ENCODE data around the gene COL9A2.
"Not testable (repeated sequence)": the region's sequence is repeated elsewhere in the genome, so short reads cannot be mapped to it uniquely, and the experiment has no call there.

COL9A2 gene

DNA sequence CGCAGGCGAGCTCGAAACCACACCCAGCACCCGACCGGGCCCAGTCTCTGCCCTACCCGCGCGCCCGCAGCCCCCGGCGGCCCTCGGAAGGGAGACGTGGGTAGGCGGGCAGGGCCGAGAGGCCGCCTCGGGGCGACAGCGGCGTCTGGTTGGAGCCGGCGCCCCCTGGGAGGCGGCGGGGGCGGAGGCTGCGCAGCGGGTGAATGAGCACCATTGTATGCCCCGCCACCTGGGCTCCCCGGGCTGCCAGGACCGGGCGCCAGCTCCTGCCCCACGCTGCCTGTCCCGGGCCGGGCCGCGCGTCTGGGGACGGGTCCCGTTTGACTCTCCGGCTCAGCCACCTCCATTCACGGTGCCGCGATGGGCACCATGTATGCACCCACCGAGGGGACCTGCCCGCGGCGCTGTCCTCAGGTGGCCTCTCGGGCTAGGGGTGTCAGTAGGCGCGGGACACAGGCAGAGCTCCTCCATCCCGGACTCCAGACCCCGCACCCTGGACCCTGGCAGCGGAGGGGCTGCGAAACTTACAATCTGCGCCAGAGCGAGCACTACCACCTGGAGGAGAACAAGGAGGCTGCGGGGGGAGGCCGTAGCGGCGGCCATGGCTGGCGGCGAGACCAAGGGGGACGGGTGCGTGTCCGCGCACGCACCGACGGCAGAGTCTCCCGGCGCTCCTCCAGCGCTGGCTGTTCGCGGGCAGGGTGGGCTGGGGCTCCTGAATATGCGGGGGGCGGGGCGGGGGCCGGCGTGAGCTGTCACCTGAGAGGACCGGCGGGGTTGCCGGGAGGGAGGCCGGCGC lies at the start of gene COL9A2:
TSS of gene COL9A2 (minus strand) at position 692 of the 799 bp plus-strand sequence. CDS start at position 603, 89 bp downstream.
- DNase-seq (ENCODE audit: low spot score) = no peak

GRCh38 chr1:40363721-40364120 lies 46.6 kb upstream of the COL9A2 start:
- no peak for DNase-seq (ENCODE audit: low spot score)

GRCh38 chr1:40362699-40363098 lies 45.6 kb upstream of the COL9A2 start:
- peak; percentile 46 for DNase-seq (ENCODE audit: low spot score)

DNA sequence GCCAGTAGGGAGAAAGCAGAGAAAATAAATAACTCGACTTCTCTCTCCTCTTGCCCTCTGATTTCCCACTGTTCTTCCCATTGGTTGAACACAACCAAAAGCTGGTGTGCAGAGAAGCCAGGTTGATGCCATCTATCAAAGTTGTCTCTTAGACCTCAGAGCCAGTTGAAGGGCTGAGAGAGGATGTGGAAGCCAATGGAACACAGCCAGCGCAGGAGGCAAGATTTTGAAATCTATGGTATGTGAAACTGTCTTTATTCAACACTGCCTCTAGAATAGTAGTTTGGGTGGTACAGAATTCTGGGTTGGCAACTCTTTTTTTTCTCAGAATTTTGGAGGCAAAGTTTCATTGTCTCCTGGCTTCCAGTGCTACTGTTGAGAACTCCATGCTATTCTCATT lies 45.1 kb upstream of the COL9A2 start:
- no peak for DNase-seq (ENCODE audit: low spot score)

- no peak for DNase-seq (ENCODE audit: low spot score)
Measured at GRCh38 chr1:40361637-40362036, 44.6 kb upstream of the COL9A2 start.

DNA sequence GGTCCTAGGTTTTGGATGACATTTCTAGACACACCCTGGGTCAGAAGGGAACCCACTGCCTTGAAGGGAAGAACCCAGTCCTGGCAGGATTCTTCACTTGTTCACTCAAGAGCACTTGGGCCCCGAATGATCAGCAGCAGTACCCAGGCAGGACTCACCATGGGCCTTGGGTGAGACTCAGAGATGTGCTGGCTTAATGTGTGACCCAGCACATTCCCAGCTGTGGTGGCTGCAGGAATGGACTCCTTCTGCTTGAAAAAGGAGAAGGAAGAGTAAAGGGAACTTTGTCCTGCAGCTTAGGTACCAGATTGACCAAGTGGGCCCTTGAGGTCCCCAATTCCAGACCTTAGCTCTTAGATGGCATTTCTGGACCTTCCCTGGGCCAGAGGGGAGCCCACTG lies 44.1 kb upstream of the COL9A2 start:
- no peak for DNase-seq (ENCODE audit: low spot score)

DNA sequence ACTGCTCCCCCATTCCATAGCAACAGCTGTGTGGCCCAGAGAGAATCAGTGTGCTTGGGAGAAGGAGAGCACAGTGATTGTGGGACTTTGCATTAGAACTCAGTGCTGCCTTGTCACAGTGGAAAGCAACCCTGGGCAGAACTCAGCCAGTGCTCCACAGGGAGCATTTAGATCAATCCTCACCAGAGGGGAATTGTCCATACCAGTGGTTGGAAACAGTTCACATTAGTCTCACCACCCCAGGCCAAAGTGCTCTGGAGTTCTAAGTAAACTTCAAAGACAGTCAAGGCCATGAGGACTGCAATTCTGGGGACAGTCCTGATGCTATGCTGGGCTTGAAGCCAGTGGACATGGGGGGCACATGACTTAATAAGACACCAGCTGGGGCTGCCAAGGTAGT lies 43.5 kb upstream of the COL9A2 start:
- no peak for DNase-seq (ENCODE audit: low spot score)

DNA sequence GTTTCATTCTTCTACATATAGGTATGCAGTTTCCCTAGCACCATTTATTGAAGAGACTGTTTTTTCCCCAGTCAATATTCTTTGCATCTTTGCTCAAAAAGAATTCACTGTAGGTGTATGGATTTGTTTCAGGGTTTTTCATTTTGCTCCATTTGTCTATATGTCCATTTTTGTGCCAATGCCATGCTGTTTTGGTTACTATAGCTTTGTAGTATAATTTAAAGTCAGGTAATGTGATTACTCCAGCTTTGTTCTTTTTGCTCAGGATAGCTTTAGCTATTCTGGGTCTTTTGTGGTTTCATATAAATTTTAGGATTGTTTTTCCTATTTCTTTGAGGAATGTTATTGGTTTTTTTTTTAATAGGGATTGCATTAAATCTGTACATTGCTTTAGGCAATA lies 40.5 kb upstream of the COL9A2 start:
- DNase-seq (ENCODE audit: low spot score) = no peak

GRCh38 chr1:40353082-40353481 lies 36.0 kb upstream of the COL9A2 start:
- DNase-seq (ENCODE audit: low spot score) = no peak

- no peak for DNase-seq (ENCODE audit: low spot score)
Measured at GRCh38 chr1:40352126-40352525, 35.0 kb upstream of the COL9A2 start.

GRCh38 chr1:40351124-40351523 lies 34.0 kb upstream of the COL9A2 start:
- no peak for DNase-seq (ENCODE audit: low spot score)

DNA sequence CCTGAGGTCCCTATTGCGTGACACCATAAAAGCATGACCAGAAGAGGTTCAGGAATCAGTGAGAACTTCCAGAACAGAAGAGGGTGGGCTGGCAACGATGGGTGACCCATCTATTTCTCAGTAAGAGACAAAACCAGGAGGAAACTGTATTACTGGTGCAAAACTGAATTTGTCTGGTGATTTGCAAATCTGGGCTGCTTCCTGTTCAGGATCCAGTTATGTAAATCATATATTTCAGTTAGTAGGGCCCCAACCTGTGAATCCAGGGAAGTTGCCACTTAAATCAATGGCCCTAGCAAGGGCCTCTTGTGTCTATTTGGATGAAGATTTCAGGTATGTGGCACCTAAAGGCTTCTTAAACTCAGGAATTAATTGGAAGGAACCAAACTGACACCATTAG lies 33.3 kb upstream of the COL9A2 start:
- no peak for DNase-seq (ENCODE audit: low spot score)

DNA sequence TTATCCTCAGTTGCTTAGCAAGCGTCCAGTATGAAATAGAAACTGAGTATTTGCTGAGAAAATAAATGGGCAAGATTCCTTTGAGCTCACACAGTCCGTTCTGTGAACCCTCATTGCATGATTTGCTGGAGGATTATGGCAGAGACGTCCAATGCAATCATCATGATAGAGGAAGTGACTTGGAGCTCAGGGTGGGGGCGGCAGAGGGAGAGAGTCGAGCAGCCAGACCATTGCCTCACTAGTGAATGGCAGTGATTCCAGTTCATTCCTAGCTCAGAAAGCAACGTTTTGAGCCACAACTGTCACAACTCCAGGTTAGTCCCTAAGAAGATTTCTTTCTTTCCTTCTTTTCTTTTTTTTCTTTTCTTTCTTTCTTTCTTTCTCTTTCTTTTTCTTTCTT lies 27.5 kb upstream of the COL9A2 start:
- DNase-seq (ENCODE audit: low spot score) = peak; percentile 46

DNA sequence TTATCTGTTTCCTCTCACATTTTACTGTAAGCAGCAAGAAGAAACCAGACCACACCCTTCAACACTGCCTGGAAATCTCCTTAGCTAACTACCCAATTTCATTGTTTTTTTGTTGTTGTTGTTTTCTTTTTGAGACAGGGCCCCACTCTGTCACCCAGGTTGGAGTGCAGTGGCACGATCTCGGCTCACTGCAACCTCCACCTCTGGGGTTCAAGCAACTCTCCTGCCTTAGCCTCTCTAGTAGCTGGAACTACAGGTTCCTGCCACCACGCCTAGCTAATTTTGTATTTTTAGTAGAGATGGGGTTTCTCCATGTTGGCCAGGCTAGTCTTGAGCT lies 25.3 kb upstream of the COL9A2 start:
- not testable (repeated sequence) for DNase-seq (ENCODE audit: low spot score)

GRCh38 chr1:40341491-40342380 lies 24.6 kb upstream of the COL9A2 start:
- no peak for DNase-seq (ENCODE audit: low spot score)

DNA sequence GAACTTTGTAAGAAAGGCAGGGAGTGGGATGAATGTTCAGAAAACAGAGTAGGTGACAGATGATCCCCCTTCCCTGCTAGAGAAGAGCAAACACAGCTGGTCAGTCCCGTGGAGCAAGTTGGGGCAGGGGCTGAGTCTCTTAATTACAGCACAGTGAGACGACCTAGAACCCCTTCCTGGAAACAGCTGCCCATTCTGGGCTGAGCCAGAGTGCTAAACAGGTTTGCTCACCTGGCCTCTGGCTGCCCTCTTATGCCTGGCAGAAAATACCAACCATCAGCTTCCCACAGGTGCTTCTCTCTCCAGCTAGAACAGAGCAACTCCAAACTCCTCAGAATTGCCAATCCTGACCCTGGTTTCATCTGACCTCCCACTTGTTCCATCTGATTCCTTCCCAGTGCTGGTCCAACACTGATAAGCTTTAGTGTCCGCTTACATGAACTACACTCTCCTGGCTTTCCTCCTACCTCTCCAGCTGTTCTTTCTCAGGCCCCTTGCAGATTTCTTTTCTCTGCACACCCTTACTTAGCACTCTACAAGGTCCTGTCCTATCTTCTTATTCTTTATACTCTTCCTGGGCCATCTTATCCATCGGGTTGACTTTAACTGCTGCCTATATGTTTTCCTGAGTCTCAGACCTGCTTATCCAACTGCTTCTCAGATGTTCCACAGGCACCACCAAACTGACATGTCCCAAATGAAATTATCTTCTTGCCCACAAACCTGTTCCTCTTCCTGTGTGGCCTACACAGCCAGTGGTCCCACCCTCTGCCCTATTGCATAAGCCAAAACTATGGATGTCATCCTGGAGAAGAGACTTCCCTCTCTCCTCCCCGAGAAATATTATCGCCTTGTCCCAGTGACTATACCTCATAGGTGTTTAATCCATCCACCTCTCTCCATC lies 22.6 kb upstream of the COL9A2 start:
- no peak for DNase-seq (ENCODE audit: low spot score)

- DNase-seq (ENCODE audit: low spot score) = peak; percentile 79
Measured at GRCh38 chr1:40338745-40339419, 21.8 kb upstream of the COL9A2 start.

GRCh38 chr1:40337443-40337842 lies 20.4 kb upstream of the COL9A2 start:
- DNase-seq (ENCODE audit: low spot score) = no peak

DNA sequence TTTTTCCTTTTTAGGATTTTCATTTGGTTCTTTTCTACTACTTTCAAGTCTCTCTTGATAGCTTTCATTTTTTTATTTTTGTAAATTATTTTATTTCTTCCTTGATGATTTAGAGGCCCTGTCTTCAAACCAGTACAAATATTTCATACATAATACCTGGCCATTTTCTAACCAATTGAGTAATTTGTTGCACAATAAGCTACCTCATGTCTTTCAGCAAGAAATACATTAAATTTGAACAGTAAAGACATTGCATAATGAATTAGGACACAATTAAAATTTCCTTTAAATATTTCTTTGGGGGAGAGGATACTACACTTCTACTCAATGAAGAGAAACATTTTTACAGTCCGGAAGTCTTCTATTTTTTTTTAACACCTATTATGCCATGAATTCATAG lies 15.6 kb upstream of the COL9A2 start:
- no peak for DNase-seq (ENCODE audit: low spot score)

- not testable (repeated sequence) for DNase-seq (ENCODE audit: low spot score)
Measured at GRCh38 chr1:40331403-40331802, 14.3 kb upstream of the COL9A2 start.

DNA sequence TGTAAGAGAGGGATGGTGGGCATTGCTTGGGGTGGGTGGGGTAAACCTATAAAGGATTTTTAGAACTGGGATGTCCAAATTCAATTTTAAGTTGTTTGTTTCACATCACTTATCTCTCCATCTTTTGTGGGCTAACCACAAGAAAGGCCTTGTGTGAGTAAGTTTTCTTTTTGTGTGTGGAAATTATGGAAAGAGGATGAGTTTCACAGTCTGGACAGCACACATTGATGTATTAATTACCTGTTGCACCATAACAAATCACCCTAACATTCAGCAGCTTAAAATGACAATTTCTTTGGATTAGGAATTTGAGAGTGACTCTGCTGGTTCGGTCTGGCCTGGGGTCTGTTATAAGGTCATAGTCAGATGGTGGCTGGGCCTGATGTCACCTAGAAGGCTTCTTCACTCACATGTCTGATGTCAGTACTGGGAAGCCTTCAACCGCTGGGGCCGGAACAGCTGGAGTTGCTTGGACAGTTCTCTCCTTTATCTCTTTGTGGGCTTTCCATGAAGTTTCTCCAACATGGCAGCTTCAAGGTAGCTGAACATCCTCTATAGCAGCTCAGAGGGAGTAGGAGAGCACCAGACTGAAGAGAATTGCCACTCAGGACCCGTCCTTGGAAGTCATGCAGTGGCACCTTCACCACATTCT lies 2.0 kb upstream of the COL9A2 start:
- no peak for DNase-seq (ENCODE audit: low spot score)

Data from AG08395 (cell line).